Activated naive CD8-positive, alpha-beta T cell treated with anti-CD3 and anti-CD28 coated beads, Interleukin-2, amount 50 U/mL, for 16 hours (primary cell): ENCODE results near the gene MIF4GD.
"Not testable (repeated sequence)": the region's sequence is repeated elsewhere in the genome, so short reads cannot be mapped to it uniquely, and the experiment has no call there.

ENCODE experiments used
- DNase-seq: peaks from one replicate; pipeline ENCODE4 v3.0.0-alpha.2; 2020; ENCODE audit warnings: low read depth, low spot score

Gene MIF4GD

GRCh38 chr17:75288770-75289114, 17.7 kb upstream of the MIF4GD start:
- DNase-seq: no peak

- no peak for DNase-seq
Observed at GRCh38 chr17:75288359-75288758, 17.3 kb upstream of the MIF4GD start.

GRCh38 chr17:75287221-75287620, 16.2 kb upstream of the MIF4GD start:
- no peak for DNase-seq

- no peak for DNase-seq
Observed at GRCh38 chr17:75285123-75285522, 14.1 kb upstream of the MIF4GD start.

- DNase-seq: not testable (repeated sequence)
Observed at GRCh38 chr17:75280189-75280588, 9.2 kb upstream of the MIF4GD start.

- no peak for DNase-seq
Observed at GRCh38 chr17:75277664-75278071, 6.6 kb upstream of the MIF4GD start.

- no peak for DNase-seq
Observed at GRCh38 chr17:75273977-75274708, 3.1 kb upstream of the MIF4GD start.

GRCh38 chr17:75272848-75273184, 1.8 kb upstream of the MIF4GD start:
- no peak for DNase-seq

- no peak for DNase-seq
Observed at GRCh38 chr17:75271955-75272847, 1.2 kb upstream of the MIF4GD start.

- peak; percentile 77 for DNase-seq
Observed at GRCh38 chr17:75271233-75271954, 363 bp upstream of the MIF4GD start.

- no peak for DNase-seq
Observed at GRCh38 chr17:75270218-75270965, 639 bp downstream of the MIF4GD start.

- DNase-seq: no peak
Observed at GRCh38 chr17:75269844-75270217, 1.2 kb downstream of the MIF4GD start.

GRCh38 chr17:75267411-75268232, 3.4 kb downstream of the MIF4GD start:
- DNase-seq: no peak

- no peak for DNase-seq
Observed at GRCh38 chr17:75267153-75267410, 3.9 kb downstream of the MIF4GD start.

- DNase-seq: no peak
Observed at GRCh38 chr17:75266316-75267152, 4.5 kb downstream of the MIF4GD start.

- no peak for DNase-seq
Observed at GRCh38 chr17:75265614-75266315, 5.3 kb downstream of the MIF4GD start.

- DNase-seq: no peak
Observed at GRCh38 chr17:75263055-75263454, 8.0 kb downstream of the MIF4GD start.

- DNase-seq: no peak
Observed at GRCh38 chr17:75262112-75262606, 8.9 kb downstream of the MIF4GD start.

GRCh38 chr17:75261336-75262111, 9.5 kb downstream of the MIF4GD start, which contains the start of the genes GGA3 and MRPS7:
Gene GGA3 (minus strand): TSS chr17:75261606. CDS start chr17:75261587, 19 bp downstream.
Gene MRPS7 (plus strand): TSS chr17:75261879. CDS start chr17:75261901, 22 bp downstream.
- DNase-seq: peak; percentile 91
